ENCODE results near the gene RBP7.
"Not testable (repeated sequence)": the region's sequence is repeated elsewhere in the genome, so short reads cannot be mapped to it uniquely, and the experiment has no call there.

RBP7 gene

GRCh38 chr1:9996624-9997582 lies at the start of gene RBP7:
Gene RBP7 (plus strand): TSS chr1:9997228. CDS start chr1:9997259, 31 bp downstream.
- no peak for DNase-seq

GRCh38 chr1:9957726-9958125 lies 39.3 kb upstream of the RBP7 start:
- DNase-seq, result no peak

GRCh38 chr1:9960011-9960410 lies 37.0 kb upstream of the RBP7 start:
- peak; percentile 16 for DNase-seq

GRCh38 chr1:9960706-9961562 lies 36.1 kb upstream of the RBP7 start:
- peak; percentile 46 for DNase-seq

DNA sequence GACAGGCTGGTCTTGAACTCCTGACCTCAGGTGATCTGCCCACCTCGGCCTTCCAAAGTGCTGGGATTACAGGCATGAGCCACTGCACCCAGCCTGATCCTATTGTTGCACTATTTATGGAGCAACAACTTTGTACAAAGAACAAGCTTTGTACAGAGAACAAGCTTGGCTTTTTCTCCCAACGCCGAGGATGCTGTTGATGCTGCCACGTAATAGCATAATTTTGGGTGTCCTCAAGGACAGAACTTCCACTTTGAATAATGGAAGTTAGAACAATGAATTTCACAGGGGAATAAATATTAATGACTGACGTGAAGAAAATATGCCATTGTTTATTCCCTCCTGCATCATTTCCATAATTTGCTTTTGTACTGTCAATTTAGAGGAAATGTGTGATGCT lies 12.8 kb upstream of the RBP7 start:
- no peak for DNase-seq

DNA sequence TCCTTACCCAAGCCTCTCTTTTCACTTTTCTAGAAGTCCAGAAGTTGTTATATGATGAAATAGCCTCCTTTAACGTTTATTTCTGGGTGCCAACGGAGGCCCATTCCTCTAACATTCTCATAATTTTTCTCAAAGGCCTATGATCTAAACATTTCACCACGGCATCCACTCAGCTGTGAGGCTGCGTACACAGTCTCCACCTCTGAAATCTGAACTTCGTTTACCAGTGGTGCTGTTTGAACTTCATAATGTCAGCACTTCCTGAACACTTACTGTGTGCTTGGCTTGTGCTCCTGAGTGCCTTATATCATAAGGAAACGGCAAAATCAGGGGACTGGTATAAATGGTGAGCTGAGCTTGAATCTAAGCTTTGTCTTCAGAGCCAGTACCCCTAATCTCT lies 12.0 kb upstream of the RBP7 start:
- no peak for DNase-seq

DNA sequence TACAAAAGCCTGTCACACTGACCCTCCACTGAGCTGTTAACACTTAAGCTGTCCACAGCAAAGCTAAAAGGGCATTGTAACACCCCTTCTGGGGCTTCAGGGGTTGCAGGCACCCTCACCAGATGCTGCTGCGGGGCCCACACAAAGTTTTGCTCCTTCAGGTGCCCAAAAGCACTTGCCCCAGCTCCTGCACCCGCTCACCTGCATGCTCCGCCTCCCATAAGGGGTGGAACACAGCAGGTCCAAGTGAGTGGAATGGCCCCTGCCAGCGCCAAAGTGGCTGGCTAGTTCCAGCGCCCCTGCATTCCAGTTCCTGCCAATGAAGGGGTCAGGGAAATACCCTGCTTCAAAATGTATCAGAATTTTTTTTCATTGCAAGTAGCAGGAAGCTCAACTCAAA lies 7.3 kb upstream of the RBP7 start:
- no peak for DNase-seq

- DNase-seq, result no peak
Observed at GRCh38 chr1:9990944-9991343, 6.1 kb upstream of the RBP7 start.

DNA sequence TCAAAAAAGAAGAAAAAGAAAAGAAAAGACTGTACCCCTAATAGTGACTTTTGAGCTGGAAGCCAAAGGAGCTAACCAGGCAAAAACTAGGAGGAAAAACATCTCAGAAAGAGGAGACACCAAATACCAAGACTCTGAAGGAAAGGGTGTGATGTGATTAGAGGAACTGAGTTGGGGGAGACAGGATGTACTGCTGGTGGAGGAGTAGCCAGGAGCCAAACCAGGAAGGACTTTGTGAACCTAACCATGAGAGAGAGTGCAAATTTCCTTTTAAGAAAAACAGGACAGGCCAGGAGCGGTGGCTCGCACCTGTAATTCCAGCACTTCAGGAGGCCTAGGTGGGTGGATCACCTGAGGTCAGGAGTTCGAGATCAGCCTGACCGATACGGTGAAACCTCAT lies 4.1 kb upstream of the RBP7 start:
- DNase-seq, result no peak

GRCh38 chr1:9993561-9994075 lies 3.4 kb upstream of the RBP7 start:
- DNase-seq, result no peak

- DNase-seq, result no peak
Observed at GRCh38 chr1:10001016-10001665, 4.1 kb downstream of the RBP7 start.

DNA sequence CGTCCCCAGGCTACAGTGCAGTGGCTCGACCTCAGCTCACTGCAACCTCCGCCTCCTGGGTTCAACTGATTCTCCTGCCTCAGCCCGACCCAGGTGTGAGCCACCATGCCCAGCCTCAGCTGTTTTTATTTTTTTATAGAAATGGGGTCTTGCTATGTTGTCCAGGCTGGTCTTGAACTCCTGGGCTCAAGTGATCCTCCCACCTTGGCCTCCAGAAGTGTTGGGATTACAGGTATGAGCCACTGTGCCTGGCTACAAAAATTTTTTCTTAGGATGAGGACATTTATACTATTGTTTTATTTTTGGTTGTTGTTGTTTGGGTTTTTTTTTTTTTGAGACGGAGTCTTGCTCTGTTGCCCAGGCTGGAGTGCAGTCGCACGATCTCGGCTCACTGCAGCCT lies 8.2 kb downstream of the RBP7 start:
- not testable (repeated sequence) for DNase-seq

DNA sequence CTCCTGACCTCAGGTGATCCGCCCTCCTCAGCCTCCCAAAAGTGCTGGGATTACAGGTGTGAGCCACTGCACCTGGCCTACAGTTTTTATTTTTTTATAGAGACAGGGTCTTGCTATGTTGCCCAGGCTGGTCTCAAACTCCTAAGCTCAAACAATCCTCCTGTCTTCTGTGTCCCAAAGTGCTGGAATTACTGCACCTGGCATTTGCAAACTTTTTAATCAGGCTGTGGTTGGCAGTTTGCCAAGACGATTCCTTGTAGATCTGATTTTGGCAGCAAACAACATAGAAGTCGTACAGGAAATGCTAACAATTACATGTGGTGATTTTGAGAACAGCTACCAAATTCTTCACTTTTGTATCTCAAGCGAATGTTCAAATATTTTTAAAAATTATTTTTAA lies 10.1 kb downstream of the RBP7 start:
- no peak for DNase-seq

DNA sequence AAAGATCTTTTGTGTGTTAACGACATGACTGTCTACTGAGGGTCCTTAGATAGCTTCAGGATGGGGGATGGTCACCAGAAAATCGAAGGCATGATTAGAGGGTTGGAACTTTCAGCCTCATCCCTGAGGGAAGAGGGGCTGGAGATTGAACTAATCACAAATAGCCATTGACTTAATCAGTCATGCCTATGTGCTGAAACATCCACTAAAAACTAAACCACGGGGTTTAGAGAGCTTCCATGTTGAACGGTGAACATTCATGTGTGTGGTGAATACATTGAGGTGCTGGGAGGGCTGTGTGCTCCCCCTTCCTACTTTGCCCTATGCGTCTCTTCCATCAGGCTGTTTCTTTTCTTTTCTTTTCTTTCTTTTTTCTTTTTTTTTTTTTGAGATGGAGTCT lies 17.0 kb downstream of the RBP7 start:
- DNase-seq, result peak; percentile 26

DNA sequence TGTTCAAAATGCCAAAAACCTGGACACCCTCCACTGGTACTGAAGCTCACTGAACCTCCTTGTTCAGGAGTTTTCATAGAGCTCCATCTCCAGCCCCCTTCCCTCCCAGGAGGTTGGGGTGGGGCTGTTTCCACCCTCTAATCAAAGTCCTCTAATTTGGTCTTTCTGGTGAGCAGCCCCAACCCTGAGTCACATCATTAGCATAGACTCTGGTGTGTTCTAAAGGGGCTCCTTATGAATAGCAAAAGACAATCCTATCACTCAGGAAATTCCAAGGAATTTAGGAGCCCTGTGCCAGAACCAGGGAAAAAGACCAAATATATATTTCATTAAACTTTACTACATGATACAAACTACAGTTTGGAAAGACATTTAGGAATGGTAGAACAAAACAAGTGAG lies 22.5 kb downstream of the RBP7 start:
- DNase-seq, result peak; percentile 22

GRCh38 chr1:10020086-10020485 lies 23.1 kb downstream of the RBP7 start:
- no peak for DNase-seq

DNA sequence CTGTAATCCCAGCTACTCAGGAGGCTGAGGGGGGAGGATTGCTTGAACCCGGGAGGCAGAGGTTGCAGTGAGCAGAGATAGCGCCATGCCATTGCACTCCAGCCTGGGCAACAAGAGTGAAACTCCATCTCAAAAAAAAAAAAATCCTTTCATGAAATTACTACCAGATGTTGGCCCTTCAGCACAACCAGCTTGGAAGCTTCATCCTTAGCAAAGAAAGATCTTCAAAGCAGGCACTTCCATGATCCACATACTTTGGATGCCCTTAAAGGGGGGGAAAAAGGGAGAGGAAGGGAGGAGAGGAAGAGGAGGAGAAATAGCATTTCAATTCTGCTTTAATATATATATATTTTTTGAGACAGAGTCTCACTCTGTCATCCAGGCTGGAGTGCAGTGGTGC lies 23.6 kb downstream of the RBP7 start:
- DNase-seq, result not testable (repeated sequence)

DNA sequence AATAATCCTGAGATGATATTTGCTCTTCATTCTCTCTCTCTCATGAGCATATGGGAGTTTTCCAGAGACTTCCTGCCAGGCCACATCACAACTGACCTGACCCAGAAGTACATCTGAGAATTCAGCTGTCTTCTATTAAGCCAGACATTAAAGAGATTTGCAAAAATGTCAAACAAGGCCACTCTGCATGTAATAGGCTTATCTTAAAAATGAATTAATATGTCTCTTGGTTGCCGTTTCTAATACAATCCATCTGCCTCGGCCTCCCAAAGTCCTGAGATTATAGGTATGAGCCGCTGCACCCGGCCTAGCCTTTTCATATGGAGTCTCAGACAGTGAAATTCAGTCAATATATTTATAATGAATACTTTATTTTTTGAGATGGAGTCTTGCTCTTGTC lies 25.0 kb downstream of the RBP7 start:
- not testable (repeated sequence) for DNase-seq

GRCh38 chr1:10022656-10023055 lies 25.6 kb downstream of the RBP7 start:
- DNase-seq, result no peak

GRCh38 chr1:10025354-10025753 lies 28.3 kb downstream of the RBP7 start:
- DNase-seq, result no peak

GRCh38 chr1:10027027-10027426 lies 30.0 kb downstream of the RBP7 start:
- no peak for DNase-seq

- not testable (repeated sequence) for DNase-seq
Observed at GRCh38 chr1:10028956-10029500, 32.0 kb downstream of the RBP7 start.

GRCh38 chr1:10031461-10031860 lies 34.4 kb downstream of the RBP7 start:
- peak; percentile 74 for DNase-seq

All from NCI-H226 (cell line).